Stimulated activated CD8-positive, alpha-beta memory T cell treated with anti-CD3 and anti-CD28 coated beads, Interleukin-15, amount 100 ng/mL, for 1 hour (primary cell): Measurements from ENCODE around the gene LRP4.

Source experiments
- DNase-seq: peaks from one replicate; pipeline ENCODE4 v3.0.0-alpha.2; 2020; ENCODE audit warnings: low read depth

The LRP4 gene

DNA sequence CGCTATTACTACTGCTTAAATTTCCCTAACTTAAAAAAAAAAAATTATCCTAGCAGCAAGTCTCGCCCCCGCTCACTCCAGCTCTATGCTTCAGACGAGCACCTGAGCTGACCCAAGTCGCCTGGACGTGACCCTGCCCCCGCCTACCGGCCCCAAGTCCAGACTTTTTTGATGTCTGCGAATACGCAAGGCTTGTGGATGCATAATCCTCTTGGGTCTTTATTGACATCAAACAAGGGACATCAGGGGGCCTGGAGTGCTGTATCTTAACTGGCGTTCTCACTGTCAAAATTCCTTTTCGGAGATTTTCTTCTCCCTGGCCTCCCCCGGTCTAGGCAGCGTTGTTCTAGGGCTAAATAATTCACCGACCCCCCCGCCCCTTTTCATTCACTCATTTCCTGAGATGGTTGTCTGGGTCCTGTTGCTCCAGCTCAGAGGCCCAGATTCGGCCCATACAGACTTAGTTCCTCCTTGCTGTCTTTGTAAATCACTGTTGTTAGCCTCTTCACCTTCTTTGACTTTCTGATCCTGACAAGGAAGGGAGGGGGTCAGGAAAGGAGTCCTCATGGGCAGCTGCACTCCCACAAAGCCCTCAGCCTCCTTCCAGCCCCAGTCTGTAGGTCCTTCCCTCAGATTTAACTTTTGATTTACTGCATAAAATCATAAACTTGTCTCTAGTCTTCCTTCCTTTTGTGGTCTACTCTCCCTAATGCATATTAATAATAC is 601 bp upstream of the LRP4 start:
- DNase-seq = no peak

DNA sequence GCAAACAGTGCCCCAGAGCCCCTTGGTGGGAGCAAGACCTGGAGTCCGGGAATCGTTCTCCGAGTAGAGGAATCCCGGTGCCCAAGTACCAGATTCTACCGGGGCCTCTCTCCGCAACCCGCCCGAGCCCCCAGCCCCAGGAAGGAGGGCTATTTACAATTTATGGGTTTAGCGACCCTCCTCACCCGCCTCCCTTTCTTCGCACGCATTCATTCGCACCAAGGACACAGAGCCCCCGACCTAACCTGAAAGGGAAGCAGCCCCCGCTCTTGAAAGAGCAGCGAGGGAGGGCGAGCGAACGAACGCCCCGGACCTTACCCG is 628 bp downstream of the LRP4 start:
- DNase-seq = no peak

DNA sequence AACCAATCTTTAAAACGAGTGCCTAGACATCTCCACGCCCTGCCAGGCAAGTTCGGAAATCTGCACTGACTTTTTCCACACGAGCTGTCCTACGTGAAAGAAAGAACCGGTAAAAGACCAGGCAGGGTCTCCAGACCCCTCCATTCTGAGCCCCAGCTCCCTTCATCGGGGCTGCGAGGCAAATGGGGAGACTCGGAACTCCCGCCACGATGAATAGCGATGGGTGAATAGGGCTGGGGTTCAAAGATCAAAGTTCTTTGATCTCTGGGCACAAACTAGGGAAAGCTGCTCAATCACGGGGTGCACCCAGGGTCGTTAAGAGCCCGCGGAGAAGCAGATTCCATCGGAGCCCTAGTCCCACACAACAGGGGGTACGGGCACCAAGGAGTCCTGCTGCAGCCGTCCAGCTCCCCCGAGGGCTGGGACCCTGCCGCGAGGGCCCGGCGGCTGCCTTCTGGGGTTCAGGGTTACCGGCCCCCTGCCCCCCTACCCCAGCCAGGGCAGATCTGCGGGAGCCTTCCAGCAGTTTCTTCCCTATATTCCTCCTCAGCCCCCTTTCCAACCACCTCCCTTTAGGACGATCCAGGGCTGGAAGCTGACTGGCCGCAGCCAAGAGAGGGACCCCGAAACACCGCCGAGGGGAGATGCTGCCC is 1.1 kb downstream of the LRP4 start:
- no peak for DNase-seq

DNA sequence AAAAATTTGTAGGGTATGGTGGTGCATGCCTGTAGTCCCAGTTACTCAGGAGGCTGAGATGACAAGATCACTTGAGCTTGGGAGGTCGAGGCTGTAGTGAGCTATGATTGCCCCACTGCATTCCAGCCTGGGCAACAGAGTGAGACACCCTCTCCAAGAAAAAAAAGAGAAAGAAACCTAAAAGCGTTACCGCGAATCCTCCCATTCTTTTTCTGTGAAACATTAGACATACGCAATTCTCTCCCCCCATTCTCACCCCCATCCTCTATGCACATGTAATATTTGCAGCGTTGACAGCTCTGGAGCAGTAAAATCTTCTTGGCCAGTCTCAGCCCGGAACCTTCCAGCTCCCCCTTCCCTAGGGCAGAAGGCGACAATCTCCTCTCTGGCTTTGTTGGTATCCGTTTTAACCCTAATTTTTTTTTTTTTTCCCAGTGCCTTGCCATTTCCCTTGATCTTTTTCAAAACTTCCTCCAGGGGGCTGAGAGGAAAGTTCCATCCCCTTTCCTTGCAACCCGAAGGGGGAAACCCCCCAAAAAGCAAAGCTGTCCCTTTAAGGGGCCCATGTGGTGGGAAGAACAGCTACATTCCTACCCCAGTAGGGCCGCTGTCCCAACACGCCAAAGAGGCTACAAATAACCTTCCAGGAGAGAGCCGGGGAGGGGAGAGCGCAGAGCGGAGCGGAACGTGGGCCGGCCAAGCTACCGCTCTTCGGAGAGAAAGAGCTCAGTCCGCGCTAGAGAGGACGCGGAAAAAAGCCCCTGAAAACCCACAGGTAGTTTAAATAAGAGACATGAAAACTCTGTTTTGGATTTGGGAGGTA is 1.9 kb downstream of the LRP4 start:
- DNase-seq = no peak

DNA sequence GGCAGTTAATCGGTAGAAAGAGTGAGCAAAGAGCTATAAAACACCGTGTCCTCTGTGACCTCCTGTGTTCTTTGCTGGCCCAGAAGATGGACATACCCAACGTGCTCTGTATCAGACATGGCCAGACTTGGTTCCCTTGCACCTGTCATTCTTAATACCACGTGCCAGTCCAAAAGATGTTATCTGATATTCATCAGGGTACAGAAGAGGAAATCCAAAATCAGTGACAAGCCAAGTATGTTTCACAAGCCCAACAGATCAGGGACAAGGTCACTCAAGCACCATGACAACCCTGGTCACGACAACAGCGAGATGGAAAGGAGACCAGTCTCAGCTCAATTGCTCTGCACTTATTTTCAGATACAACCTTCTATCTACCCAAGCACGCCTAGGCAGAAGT is 3.4 kb downstream of the LRP4 start:
- DNase-seq = no peak

DNA sequence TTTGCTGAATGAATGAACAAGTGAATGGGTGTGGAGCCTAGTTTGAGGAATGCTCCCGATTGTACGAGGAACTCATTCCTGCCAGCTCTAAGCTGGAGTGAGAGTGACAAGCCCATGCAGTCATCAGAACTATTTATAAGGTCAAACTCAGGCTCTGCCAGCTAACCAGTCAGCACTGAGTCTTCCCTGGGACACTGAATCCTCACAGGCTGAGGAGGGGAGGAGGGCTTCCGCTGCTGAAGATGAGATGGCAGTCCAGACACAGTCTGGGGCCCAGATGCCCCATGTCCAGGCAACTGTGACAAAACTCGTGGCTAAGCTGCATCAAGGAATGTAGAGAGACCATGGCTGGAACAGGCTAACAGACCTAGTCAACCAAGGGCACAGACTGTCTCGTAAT is 4.0 kb downstream of the LRP4 start:
- DNase-seq = no peak

DNA sequence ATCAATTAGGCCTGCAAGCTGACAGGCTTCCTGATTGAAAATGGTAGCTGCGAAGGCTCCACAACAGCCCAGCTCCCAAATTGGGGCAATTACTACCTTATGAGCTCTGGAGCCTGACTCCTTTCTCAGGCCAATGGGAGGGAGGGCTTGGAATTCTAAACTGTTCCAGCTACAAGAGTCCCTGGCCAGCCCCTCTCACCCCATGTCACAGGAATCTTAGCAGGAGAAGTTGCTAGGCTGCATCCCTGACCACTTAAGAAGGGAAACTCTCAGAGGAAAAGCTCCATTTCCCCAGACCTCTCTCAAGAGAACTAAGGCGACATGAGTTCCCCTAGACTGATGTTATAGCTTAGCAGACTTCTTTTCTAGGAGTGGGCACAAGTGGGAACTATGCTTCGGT is 4.9 kb downstream of the LRP4 start:
- DNase-seq = no peak

DNA sequence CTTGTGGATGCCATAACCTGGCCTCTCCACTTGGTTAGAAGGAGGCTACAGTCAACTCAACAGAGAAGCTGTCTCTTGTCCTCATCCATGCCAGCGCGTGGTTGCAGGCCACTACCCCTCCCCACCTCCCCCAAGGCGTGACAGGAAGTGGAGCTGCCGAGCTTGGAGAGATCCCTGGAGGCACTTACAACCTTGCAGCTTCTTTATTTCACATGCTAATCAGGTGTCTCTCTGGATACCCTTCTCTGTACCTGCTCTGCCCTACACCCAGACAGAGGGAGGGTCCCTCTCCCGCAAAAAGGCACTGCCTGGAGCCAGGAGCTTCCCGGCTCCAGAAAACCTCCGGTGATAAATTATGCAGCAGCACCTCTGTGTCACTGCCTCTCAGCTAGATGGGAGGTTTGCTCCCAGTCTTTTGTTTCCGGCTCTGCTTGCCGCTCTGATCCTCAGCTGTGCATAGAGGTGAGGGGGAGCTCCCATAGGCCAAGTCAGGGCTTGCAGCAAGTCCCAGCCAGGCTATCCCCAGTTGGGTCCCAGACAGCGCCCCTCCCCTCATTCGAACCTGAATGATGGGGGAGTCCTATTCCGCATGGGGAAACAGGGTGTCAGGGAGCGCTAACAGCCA is 5.7 kb downstream of the LRP4 start:
- no peak for DNase-seq

DNA sequence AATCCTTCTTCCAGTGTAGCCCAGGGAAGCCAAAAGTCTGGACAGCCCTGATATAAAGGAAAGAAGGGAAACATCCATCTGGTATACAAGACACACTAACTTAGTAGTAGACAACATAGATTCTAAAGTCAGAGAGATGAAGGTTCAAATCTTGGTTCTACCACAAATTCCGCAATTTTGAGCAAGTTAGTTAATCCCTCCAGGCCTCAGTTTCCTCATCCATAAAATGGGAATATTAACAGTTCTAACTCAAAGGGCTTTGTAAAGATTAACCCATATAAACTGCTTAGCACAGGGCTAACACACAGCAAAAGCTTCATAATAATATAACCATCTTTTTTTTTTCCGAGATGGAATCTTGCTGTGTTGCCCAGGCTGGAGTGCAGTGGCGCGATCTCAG is 10.7 kb downstream of the LRP4 start:
- no peak for DNase-seq

DNA sequence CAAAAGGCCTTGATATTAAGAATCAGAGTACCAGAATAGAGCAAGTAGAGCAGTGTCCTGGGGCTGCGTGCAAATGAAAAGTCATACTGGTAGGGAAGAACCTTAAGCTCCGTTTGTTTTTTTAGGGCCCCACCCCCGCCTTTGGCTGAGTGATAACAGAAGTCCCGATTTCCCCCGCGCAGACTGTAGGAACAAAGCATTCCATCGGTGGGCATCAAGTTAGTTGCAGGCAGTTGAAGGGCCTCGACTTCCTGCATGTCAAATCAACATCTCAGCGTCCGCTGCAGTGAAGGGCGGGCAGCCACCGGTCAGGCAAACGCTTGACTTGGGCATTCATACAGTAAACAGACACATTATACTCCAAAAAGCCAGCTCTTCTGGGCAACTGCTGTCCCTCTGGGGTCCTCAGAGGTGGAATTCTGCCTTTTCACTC is 11.7 kb downstream of the LRP4 start:
- DNase-seq = no peak

DNA sequence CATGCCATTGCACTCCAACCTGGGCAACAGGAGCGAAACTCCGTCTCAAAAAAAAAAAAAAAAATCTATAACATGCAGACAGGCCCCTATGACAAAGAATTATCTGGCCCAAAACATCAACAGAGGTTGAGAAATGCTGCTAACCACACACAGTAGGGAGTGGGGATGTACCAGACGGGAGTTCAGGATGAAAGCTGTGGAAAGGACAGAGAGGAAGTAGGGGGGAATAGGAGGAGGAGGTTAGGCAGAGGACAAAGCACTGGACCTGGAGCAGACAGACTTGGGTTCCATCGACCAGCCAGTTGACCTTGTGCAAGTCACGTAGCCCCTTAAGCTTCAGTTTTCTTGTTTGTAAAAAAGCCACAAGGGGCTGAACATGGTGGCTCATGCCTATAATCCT is 12.5 kb downstream of the LRP4 start:
- DNase-seq = no peak

DNA sequence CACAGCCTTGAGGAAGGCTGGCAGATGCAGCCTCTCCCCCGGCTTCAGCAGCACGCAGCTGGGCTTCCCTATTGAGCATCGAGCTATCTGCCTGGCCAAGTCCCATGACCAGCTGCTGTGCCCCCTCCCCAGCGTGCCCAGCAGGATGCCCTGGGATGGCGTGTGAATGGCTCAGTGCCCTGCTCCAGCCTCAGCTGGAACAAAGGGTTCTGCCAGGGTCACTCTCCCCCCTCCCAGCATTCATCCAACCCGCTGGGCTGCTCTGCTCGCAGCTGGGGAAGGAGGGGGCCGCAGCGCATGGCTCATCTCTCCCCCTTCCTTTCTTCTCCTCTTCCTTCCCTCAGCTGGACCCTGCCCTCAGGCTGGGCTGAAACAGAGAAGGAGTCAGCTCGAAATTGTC is 14.5 kb downstream of the LRP4 start:
- no peak for DNase-seq

DNA sequence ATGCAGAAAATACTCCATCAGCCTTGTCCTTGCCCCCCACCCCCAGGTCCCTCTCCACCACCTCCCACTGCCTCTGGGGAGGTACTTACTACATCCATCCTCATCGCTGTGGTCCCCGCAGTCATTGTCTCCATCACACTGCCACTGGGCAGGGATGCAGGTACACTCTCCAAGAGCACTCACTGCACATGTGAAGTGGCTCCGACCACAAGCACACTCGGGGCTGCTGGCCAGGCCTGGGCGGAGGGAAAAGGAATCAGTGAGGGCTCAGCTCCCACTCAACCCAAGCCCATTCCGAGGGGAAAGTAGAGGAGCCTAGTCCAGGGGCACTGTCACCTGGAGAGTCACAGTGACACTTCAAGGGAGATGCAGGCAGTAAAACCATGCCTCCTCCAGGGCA is 15.7 kb downstream of the LRP4 start:
- DNase-seq = no peak

DNA sequence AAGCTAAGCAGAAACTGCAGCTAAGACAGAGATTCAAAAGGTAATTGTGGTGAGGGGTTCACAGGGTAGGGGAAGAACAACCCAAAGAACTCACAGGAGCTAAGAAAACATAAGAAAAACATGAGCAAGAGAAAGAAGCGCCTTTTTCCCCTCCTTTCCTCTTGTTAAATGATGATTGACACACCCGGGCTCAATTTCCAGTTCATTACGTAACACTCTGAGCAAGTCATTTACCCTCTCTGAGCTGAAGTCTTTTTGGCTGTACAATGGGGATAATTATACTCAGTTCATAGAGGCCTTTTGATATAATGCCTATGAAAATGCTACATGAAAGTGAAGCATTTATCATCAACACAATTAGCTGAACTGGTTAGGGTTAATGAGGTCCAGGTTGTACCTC is 17.2 kb downstream of the LRP4 start:
- DNase-seq = no peak

DNA sequence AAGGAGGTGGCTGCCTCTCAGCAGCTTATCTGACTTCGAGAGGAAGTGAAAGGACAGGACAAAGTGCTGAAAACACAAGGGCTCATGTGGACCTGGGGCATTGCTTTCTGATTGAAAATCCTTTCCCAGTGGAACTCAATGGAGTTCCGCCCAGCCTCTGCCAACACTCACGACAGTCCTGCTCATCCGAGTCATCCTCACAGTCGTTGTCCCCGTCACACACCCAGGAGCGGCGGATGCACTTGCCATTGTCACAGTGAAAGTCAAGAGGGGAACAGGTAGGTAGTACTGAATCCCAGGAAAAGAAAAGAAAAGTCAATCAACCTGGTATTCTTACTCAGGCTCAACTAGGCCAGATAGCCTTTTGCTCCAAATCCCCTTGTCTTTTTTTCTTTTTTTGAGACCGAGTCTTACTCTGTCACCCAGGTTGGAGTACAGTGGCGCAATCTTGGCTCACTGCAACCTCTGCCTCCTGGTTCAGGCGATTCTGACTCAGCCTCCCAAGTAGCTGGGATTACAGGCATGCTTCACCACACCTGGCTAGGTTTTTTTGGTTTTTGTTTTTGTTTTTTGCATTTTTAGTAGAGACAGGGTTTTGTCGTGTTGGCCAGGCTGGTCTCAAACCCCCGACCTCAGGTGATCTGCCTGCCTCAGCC is 18.1 kb downstream of the LRP4 start:
- no peak for DNase-seq

DNA sequence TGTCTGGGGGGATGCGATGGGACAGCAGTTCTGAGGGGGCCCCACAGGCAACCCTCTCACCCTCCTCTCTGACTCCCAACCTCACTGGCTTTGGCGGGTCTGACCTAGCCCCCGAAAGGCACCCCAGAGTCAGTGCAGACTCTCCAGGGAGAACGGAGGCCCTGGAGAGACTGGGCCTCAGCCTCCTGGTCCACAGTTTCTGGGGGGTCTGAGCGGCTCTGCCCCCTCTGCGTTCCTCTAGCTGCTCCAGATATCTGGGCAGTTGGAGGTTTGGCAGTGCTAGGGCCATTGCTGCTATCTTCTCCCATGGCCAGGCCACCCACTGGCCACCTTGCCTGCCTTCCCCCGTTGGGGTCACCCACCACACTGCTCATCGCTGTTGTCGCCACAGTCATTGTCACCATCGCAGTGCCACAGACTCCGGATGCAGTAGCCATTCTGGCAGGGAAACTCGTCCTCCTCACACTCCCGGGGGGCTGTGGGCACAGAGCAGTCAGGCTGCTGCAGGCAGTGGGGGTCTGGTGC is 18.8 kb downstream of the LRP4 start:
- no peak for DNase-seq

DNA sequence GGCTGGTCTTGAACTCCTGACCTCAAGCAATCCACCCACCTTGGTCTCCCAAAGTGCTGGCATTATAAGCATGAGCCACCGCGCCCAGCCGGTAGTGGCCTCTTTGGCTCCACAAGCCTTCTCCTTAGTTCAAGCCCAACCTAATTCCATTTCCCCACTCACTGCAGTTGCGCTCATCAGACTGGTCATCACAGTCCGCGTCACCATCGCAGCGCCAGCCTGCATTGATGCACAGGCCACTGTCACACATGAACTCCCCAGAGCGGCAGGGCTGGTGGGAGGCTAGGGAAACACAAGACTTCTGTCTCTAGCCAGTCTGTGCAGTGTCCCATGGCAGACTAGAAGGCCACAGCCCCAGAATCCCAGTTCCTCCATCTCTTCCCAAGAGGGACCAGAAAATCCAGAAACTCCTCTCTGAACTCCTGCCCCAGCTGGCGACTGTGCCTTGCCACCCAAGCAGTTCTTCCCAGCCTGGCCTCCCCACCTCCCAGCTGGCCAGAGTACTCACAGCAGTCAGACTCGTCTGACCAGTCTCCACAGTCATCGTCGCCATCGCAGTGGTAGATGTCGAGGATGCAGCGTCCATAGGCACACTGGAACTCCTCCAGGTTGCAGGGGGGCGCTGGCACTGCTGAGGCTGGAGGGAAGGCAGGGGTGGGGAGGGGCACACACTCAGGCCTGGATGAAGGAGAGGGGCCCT is 19.8 kb downstream of the LRP4 start:
- no peak for DNase-seq

DNA sequence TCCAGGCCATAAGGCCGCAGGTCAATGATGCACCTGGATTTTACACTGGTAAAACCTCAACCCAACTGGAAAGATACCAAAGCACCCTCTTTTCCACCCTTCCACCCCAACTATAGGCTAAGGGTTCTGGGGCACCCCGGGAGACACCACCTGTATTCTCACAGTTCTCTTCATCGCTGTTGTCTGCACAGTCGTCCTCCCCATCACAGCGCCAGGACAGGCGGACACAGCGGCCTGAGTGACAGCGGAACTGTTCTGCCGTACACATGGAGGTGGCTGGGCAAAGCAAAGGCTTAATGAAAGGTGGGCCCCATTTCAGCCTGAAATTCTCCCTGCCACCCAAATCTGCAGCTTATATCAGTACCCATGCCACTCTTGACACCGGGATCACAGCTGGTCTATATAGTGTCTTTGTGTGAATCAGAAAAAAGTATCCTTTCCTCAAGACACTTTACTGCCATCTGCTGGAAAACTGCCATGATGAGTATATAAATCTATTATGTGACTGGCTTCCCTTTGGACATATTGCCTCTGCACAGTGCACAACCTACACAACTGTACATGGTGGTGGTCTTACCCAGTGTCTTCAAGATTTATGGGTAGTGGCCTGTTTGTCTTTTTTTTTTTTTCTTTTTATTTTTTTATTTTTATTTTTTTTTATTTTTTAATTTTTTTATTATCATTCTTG is 21.5 kb downstream of the LRP4 start:
- no peak for DNase-seq

DNA sequence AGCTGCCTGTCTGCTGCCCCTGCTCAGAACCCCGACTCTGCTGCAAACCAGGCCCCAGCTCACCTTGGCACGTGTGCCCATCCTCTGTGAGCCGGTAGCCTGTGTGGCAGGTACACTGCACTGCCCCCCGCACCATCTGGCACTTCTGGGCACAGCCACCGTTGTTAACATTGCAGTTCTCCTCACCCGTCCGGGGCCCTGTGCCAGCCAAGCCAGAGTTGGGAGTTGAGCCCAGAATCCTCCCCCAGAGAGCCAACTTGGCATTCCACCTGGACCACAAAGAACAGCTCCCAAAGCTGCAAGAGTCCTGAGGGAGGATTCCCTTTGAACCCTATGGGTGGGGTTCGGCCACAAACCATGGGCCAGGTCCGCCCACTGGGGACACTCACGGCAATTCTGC is 22.5 kb downstream of the LRP4 start:
- DNase-seq = no peak

DNA sequence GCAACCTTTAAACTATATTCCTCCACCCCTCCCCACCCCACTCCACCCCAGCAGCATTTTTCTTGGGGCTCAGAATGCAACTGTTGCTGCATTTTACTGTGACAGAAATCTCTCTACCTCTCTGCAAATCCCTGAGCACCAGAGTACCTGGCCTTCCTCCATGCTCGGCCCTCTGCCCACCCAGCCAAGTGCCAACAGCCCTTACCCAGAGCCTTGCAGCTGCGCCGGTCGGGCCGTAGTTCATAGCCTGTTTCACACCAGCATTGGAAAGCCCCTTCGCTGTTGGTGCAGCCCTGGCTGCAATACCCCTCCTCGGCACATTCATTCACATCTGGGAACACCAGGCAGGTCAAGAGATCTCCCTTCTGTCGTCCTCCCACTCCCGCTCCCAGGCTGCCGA is 23.4 kb downstream of the LRP4 start:
- DNase-seq = no peak

DNA sequence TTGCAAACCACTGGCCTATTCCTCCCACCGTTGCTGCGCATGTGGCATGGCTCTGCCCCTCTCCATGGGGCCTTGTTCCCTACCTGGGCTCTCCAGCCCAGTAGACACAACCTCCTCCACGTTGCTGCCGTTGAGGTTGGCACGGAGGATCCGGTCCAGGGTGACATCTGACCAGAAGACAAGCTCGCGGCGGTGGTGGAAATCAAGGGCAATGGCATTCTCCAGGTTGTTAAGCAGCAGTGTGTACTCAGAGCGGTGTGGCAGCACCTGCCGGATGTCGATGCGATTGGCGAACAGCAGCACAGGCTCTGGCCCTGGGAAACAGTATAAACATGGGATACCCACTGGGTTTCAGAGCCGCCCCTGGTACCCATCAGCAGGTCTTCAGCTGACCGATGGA is 23.8 kb downstream of the LRP4 start:
- no peak for DNase-seq
